Measurements from ENCODE around the gene GASK1A.

DNA sequence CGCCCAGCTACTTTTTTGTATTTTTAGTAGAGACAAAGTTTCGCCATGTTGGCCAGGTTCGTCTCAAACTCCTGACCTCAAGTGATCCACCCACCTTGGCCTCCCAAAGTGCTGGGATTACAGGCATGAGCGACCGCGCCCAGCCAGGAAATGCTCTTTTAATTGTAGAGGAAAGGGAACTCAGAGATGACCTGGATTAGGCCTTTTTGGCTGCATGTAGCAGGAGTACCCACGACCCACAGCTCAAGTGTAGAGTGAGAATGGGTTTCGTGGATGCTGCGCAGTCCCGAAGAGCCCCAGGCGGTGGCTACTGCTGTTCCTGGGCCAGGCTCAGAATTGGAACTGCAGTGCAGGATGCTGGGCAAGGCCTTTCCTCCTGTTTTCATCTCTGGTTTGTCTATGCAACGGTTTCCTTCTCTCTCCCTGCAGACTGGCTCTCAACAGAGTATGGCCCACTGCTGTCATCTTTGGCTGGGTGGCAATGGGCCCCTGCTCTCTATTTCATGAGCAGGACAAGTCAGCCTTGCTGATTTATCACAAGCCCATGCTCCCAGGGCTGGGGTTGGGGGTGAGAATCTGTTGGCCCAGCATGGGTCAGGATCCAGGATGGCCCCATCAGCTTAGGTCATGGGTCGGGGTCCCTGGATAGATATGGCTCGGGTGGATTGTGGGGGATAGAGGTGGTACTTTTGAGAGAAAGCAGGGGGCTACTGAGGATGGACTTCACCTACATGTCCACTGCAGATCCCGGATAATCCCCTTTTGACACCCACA is 51.2 kb downstream of the GASK1A start:
- TF ChIP-seq, protein P1, sequence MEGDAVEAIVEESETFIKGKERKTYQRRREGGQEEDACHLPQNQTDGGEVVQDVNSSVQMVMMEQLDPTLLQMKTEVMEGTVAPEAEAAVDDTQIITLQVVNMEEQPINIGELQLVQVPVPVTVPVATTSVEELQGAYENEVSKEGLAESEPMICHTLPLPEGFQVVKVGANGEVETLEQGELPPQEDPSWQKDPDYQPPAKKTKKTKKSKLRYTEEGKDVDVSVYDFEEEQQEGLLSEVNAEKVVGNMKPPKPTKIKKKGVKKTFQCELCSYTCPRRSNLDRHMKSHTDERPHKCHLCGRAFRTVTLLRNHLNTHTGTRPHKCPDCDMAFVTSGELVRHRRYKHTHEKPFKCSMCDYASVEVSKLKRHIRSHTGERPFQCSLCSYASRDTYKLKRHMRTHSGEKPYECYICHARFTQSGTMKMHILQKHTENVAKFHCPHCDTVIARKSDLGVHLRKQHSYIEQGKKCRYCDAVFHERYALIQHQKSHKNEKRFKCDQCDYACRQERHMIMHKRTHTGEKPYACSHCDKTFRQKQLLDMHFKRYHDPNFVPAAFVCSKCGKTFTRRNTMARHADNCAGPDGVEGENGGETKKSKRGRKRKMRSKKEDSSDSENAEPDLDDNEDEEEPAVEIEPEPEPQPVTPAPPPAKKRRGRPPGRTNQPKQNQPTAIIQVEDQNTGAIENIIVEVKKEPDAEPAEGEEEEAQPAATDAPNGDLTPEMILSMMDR (IDR thresholded peaks at IDR 0.05; ENCODE audit: insufficient read depth, low read depth, low read length): no peak
- no peak for TF ChIP-seq EZH2 (IDR thresholded peaks at IDR 0.05; ENCODE audit: insufficient read depth, low read length)

All from astrocyte (in vitro differentiated cells and primary cell).